GM19463 (cell line): ENCODE data around the gene HSF2.

Source experiments
- ATAC-seq: cut with Tn5 transposase; IDR thresholded peaks from one replicate; pipeline ENCODE4 v1.9.1; 2021; ENCODE audit warnings: mild to moderate bottlenecking, moderate library complexity; ENCODE audit not compliant: unreplicated experiment

The HSF2 gene

DNA sequence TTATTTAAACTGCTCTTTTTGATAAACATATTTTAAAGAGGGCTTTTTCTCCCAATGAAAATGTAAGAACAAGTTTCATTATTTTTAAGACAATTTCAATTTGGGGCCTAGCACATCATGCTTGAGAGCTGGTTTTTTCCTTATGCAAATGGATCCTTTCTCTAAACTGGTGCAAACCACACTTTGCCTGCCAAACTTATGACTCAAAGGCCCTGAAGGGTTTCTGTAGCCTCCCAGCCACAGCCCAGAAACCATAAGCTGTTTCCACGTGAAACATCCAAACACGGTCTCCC is 451 bp upstream of the HSF2 start:
- no peak for ATAC-seq

GRCh38 chr6:122400121-122400450 is 634 bp downstream of the HSF2 start:
- peak; percentile 11 for ATAC-seq

DNA sequence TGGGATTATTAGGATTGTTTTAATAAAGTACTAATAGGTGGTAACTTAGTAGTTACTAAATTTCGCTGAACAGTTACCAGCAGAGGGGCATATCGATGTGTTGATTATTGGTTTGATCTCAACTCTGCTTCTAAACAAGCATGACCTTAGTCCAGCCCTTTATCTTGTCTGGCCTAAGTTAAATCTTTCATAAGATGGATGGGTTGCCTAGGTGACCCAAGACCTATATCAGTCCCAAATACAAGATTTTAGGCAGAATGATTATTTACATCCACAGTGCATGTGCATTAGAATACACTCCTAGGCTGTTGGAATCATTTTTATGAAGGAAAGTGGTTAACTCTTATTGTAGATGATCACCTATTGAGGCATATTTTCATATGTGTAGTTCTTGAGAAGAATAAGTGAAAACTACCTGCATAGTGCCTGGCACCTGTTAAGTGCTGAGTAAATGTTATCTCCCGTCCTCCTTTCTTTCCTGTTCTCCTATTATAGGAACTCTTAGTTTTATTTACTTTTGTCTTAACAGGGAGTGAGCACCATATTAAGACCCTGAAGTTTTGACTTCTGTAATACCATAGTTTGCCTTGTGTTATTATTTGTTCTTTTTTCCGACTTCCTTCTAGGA is 1.1 kb downstream of the HSF2 start:
- ATAC-seq = no peak

GRCh38 chr6:122401104-122401503 is 1.7 kb downstream of the HSF2 start:
- no peak for ATAC-seq

DNA sequence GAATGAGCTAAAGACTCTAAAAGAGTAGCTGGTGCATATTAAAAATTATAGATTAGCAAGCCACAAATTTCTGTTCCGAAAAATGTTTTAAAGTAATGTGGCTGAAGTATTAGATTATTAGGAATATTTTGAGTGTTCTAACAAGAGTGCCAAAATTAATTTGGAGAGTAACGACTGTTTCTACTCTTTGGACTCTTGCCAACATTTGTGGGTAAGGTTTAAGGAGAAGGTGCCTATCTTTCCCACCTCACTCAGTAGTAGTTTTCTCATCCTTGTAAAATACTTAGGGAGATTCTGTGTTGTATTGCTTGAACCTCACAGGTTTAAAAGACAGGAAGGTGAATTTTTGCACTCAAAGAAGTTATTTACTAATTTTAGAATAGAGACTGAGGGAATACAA is 5.0 kb downstream of the HSF2 start:
- no peak for ATAC-seq

GRCh38 chr6:122405417-122405816 is 6.0 kb downstream of the HSF2 start:
- ATAC-seq = no peak

DNA sequence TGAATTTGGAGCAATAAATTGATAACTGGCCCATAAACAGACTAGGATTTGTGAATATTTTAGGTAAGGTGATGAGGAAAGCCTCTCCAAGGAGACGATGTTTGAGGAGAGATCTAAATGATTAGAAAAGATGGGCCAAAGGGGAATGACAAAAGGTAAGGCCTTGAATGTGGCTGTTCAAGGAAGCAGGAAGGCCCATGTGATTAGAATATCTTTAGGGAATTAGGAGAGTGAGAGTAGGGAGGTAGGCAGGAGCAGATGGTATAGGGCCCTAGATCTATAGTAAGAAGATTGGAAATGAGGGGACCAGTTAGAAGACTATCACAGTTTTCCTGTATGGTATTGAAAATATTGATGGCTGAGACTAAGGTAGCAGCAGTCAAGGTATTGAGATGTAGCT is 6.7 kb downstream of the HSF2 start:
- ATAC-seq = no peak

GRCh38 chr6:122407712-122408111 is 8.3 kb downstream of the HSF2 start:
- no peak for ATAC-seq

GRCh38 chr6:122408240-122408639 is 8.8 kb downstream of the HSF2 start:
- ATAC-seq = no peak

- no peak for ATAC-seq
Measured at GRCh38 chr6:122408702-122409458, 9.4 kb downstream of the HSF2 start.

DNA sequence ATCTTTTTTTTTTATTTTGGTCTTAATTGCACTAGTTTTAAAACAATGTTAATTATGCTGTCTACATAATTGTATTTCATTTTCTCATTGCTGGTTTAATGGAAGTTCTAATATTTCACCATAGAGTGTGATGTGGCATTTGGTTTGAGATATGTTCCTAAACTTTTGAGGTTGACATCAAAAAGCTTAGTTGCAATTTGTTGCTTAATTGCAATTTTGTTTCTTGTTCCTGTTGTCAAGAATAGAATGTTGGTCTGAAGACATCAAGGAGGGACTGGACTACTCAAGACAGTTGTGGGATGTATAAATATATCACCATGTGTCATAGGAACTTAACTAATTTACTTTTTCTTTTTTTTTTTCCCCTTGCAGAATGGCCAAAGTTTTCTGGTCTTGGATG is 12.5 kb downstream of the HSF2 start:
- no peak for ATAC-seq

DNA sequence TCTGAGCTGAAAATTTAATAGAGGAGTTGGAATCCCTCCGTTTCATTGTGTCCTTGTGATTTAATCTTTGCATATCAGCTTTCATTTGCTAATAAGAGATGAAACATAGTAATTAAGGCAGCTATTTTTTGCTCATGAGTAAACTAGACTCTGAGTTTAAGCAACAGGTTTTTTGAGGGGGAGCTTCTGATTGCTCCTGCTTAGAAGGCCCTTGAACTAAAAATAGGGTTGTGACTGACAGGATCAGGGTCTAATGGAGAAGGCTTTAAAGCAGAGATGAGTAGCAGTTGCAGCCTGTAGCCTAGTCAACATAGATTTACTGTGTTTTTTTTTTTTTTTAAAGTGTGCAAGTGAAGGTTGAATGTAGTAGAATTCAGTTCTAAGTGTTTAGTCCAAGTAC is 17.4 kb downstream of the HSF2 start:
- no peak for ATAC-seq

- no peak for ATAC-seq
Measured at GRCh38 chr6:122422003-122422402, 22.6 kb downstream of the HSF2 start.

- peak; percentile 85 for ATAC-seq
Measured at GRCh38 chr6:122422614-122423267, 23.3 kb downstream of the HSF2 start.

DNA sequence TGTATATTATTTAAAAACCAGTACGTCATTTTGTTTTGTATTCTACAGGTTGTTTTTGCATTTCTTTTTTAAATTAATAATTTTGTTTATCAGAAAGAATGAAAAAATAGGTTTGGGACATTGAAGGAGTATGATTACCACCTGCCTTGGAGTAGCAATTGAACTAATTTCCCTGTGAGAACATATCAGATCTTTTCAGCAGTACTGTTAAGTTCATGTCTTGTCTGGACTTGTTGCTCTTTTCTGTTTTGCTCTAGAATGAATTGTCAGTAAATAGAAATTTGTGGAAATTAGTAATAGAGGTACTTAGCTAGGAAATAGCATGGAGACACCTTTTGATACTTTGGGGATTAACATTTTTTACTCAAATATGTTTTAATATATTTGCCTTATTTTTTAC is 24.3 kb downstream of the HSF2 start:
- no peak for ATAC-seq

GRCh38 chr6:122426597-122426996 is 27.1 kb downstream of the HSF2 start:
- no peak for ATAC-seq

GRCh38 chr6:122428781-122429180 is 29.3 kb downstream of the HSF2 start:
- ATAC-seq = no peak

- ATAC-seq = no peak
Measured at GRCh38 chr6:122429323-122429722, 29.9 kb downstream of the HSF2 start.

DNA sequence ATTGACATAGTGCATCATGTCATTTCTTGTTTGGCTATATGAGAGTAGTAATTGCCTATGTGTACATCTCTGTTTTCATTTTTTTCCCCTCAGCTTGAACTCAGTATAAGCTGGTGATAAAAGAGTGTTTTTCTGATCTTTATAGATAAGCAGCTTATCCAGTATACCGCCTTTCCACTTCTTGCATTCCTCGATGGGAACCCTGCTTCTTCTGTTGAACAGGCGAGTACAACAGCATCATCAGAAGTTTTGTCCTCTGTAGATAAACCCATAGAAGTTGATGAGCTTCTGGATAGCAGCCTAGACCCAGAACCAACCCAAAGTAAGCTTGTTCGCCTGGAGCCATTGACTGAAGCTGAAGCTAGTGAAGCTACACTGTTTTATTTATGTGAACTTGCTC is 32.3 kb downstream of the HSF2 start:
- no peak for ATAC-seq

DNA sequence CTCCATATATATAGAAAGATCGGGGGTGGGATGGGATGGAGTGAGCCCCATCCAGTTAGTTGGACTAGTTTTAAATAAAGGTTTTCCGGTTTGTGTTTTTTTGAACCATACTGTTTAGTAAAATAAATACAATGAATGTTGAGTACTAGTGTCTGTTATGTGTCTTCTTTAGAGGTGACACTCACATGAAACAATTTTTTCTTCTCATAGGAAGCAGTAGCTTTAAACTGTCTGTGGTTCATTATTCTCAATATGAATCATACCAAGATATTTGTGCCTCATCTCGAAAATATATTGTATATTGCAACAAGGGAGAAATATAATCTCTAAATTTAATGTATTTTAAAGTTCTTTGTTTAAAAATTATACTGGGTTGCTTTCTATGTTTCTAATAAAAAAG is 33.4 kb downstream of the HSF2 start:
- ATAC-seq = no peak

- ATAC-seq = no peak
Measured at GRCh38 chr6:122438975-122439374, 39.5 kb downstream of the HSF2 start.

DNA sequence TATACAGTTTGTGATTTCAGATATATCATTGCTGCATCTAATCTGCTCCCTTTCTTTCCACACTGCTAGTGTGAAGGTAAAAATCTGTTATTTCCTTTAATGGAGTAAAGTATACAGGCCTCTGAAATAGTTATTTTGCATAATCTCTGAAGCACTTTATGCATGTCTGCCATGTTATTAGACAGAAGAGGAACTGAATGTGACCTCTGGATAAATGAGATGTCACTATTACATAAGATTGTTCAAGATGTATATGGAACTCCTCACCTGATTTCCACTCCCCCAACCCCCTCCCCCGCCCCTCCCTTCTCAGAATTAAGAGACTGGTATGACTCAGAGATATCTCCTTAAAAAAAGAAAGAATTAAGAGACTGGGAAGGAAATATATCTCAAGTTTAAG is 45.8 kb downstream of the HSF2 start:
- no peak for ATAC-seq

DNA sequence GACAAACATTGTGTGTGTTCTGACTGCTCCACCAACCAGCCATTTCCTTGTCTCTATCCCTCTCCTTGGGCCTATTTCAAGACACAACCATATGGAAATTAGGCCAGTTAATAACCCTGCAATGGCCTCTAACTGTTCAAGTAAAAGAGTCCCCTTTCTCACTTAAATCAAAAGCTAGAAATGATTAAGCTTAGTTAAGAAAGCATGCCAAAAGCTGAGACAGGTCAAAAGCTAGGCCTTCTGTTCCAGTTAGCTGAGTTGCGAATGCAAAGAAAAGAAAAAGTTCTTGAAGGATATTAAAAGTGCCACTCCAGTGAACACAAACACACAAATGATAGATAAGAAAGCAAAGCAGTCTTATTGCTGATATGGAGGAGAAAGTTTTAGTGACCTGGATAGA is 49.6 kb downstream of the HSF2 start:
- ATAC-seq = no peak
